Uterus (tissue), 2 donors: ENCODE data around the gene CRYBA4.

Experiments
- CTCF ChIP-seq, 4 experiments: fragments of 200-600 bp in 2 of 4; fragments of 450-650 bp in 2 of 4; sonication (generic) in 2 of 4; IDR thresholded peaks; one replicate each; pipeline ENCODE4 v1.5.1; 2016 to 2019; ENCODE audit warnings: antibody characterized with exemption in 4 of 4, mild to moderate bottlenecking in 2 of 4, moderate library complexity in 1 of 4
- POLR2A ChIP-seq, 2 donors: fragments of 450-650 bp; IDR thresholded peaks; one replicate each; pipeline ENCODE4 v1.6.1; 2016; ENCODE audit warnings: antibody characterized with exemption in 2 of 2, mild to moderate bottlenecking in 1 of 2, moderate library complexity in 1 of 2

- TF ChIP-seq POLR2A (IDR thresholded peaks at IDR 0.05) (no peak), CTCF (IDR thresholded peaks at IDR 0.05) (no peak)
Observed at GRCh38 chr22:26620197-26620596, 1.6 kb upstream of the CRYBA4 start.
